Kidney glomerular epithelial cell (primary cell): ENCODE results near the gene SFXN4.

Experiments used
- DNase-seq: peaks from one replicate; lab custom pipeline; 2025; lab: John Stamatoyannopoulos, UW

The SFXN4 gene

GRCh38 chr10:119165171-119166117 lies at the start of gene SFXN4:
SFXN4 (minus strand) TSS chr10:119165714; CDS start chr10:119165647, 67 bp downstream.
- DNase-seq: peak; percentile 16

- no peak for DNase-seq
Measured at GRCh38 chr10:119211625-119212441, 46.3 kb upstream of the SFXN4 start.

DNA sequence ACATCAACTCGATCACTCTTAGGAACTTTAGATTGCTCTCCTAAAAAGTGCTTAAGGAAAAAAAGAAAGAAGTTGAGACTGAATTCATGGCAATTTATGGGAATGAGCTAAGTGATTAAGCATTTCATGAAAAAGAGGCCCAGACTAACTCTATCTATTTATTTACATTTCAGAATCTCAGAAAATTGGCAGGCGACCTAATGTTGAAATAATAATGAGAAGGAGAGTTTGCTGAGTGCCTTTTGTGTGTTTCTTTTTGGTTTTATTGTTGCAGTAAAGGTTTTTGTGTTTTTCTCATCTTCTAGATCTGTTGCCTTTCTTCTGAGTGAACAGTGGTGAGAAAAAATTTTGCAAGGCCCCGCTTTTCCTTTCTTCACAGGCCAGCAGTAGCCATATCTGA lies 45.7 kb upstream of the SFXN4 start:
- no peak for DNase-seq

DNA sequence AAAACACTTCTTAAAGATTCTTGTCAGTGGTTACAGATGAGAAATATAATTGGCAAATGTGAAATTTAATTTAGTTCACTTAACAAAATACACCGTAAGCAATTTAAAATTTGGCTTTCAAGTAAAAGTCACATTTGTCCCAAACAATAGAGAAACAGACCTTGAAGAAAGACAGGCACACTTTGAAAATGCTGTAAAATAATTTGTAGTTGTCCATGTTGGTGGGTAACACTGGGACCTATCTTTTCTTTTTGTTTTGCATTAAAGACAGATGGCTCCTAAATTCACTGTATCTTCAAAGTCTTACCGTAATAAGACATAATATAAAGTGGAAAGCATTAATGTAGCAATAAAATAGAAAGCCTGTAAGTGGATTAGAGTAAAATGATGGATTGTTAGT lies 45.1 kb upstream of the SFXN4 start:
- no peak for DNase-seq

- DNase-seq: no peak
Measured at GRCh38 chr10:119209736-119210355, 44.3 kb upstream of the SFXN4 start.

DNA sequence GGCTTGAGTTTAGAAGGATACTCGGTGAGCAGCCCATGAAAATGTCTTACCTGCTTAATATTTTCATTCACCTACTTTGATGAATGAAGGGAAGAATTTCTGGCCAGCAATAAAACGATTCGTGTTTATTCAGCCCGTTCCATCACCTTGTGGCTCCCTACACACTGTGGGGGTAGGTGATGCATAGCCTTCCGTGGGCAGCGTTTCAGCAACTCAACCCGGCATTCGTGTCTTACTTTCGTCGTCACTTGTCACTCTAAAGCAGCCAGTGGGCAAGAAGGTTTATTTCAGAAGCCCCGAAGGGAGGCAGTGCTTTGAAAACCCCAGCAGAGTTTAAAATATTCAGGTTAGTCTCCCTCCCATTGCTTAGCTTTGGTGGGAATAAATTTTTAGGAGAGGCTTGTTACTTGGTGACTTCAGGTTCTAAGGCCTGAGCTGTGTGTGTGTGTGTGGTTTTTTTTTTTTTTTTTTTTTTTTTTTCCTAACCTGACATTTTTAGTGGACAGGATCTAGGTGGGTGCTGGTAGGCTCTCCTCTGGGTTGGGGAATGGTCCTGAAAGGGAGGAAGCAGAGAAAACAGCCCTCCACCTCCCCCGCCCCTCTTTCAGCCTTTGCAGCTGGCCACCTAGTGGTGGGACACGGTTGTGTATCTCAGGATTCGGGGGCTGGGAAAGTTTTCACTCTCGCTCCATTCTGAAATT lies 43.7 kb upstream of the SFXN4 start:
- peak; percentile 31 for DNase-seq

- DNase-seq: no peak
Measured at GRCh38 chr10:119208553-119208940, 43.0 kb upstream of the SFXN4 start.

DNA sequence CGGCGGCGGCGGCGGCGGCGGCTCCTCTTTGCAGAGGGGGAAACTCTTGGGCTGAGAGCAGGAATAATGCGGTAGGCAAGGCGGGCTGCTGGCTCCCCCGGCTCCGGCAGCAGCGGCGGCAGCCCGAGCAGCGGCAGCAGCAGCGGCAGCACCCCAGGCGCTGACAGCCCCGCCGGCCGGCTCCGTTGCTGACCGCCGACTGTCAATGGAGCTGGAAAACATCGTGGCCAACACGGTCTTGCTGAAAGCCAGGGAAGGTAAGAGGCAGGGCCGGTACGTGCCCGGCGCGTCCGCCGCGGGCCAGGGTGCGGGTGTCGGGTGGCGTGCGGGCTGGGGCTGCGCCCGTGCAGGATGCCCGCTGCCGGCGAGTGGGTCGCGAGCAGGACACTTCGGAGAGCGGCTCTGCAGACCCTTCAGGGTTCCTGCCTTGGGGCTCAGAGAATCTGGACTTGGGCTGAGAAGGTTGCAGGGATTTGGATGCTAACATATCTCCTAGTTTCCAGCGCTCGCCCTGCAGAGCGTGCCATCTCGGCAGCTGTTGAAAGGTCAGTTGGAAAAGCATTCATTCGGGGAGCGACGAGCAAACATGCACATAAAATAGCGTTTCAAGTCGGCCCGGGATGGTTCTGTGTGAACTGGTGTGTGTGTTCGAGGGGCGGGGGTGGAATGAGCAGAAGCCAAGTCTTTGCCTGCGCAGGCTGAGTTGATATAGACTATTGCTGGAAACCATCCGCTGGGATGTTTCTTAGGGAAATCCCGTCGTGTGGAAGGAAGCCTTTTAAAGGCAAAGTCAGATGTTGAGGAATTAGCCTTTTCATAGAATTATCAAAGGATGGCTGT lies 42.4 kb upstream of the SFXN4 start:
- peak; percentile 56 for DNase-seq

- peak; percentile 82 for DNase-seq
Measured at GRCh38 chr10:119207366-119207666, 41.8 kb upstream of the SFXN4 start, which contains the start of gene GRK5. GRK5 (plus strand) TSS chr10:119207571; CDS start chr10:119207918, 347 bp downstream.

DNA sequence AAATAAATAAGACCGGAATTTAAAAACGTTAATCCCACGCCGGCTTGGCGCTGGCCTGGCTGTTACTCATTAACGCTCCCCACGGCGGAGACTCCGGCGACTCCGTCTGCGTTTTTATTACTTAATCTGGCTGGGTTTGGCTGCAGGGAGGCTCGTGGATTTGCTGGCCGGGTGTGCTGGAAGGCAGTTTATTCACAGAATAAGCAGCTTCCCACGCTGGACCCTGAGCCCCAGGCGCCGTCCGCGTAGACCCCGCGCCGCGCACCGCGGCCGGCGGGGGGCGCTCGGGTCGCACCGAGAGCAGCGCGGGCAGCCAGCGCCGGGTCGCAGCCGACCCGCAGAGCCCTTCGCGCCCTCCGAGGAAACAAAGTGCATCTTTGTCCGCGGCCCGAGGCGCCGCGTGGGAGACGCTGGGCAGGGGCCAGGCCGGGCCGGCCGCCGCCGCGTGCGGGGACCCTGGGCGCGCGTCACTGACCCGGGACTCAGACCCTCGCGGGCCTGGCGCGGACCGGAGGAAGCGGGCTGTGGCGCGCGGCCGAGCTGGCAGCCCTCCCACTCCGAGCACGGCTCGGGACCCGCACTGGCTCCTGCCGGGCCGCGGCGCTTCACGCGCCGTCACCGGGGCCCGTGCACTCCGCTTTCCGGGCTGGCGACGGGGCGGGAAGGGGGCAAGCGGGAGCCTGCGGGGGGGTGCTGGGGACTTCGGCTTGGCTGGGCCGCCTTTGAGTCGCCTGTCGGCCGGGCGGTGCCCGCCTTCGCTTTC lies 41.3 kb upstream of the SFXN4 start:
- DNase-seq: peak; percentile 64

- peak; percentile 64 for DNase-seq
Measured at GRCh38 chr10:119205894-119206602, 40.5 kb upstream of the SFXN4 start.

DNA sequence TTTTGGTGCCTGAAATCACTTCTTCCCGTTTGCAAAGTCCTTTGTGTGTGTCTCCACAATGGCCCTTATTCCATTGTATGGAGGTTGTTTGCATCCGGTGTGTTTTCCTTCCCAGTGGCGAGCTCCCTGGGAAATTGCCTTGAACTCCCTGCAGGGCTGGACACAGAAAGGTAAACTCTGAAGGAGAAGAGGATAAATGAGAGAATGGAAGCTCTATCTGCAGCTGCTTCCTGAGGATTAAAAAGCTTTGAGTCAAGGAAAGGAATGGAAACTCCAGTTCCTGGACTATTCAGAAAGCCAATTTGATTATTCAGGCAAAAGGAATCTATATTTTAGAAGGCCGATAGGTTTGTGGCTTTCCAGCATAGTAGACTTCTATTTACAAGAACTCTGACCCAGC lies 37.5 kb upstream of the SFXN4 start:
- DNase-seq: no peak

DNA sequence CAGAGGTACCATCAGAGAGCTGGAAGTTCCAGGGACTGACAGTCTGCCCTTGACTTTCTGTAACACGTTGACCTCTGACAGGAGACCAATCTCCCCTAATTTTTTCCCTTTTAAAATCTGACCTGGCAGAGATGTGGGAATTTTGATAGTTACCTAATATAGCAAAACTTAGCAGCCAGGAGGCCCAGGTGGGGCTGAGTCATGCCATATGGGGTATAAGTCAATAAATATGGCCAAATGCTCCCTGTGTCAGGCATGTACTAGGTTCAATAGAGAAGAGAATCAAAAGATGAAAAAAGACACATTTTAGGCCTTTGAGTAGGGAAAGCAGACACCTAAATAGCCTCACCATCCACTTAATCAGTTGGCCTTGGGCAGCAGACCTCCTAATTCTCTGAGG lies 35.7 kb upstream of the SFXN4 start:
- no peak for DNase-seq

GRCh38 chr10:119199231-119199992 lies 33.9 kb upstream of the SFXN4 start:
- DNase-seq: peak; percentile 56

DNA sequence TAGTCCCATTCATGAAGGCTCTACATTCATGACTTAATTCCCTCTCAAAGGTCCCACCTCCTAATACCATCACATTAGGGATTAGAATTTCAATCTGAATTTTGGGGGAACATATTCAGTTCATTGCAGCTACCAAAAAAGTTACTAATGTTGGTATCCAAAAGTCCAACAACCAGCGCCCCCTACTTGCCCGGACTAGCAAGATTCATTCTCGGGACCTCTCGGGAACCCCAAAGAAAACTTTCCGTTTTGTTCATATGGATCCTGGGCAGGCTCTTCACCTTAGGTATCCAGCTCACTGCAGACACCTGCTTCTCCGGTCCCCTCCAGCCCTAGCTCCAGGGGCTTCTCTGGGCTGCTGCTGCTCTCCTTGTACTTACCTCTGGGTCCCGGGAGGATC lies 32.9 kb upstream of the SFXN4 start:
- no peak for DNase-seq

DNA sequence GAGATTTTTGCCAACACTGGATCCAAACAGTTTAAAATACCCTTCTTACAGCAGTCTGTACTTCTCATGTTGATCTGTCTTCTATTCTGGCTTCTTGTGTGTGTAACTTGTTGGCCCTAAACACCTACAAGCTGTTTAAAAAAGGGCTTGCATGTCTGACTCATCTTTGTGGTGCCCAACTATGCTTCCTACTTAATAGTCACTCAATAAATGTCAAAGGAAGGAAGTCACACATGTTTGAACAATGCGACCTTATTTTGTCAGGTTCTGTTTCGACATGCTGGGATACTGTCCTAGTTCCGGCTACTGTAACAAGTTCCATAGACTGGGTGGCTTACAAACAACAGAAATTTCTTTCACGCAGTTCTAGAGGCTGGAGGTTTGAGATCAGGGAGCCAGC lies 32.4 kb upstream of the SFXN4 start:
- no peak for DNase-seq

DNA sequence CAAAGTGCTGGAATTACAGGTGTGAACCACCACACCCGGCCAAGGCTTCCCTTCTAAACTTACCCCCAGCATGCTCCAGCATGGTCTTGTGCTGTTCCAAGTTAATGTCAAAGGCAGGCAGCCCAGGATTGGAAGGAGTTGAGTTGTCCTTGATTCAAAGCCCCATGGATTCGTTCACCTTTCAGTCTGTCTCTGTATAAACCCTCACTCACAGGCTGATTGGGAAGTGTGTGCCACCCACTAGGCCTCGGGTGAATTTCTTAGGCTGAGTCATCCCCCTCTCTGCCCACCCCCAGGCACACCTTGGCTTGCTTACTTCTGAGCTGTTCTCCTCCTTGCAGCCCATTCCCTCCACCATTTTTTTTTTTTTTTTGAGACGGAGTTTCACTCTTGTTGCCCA lies 26.4 kb upstream of the SFXN4 start:
- DNase-seq: no peak

- DNase-seq: no peak
Measured at GRCh38 chr10:119190954-119191785, 25.7 kb upstream of the SFXN4 start.
